MM.1S (cell line): ENCODE measurements around the gene TOGARAM2.

Experiments used
- DNase-seq: peaks from one replicate; pipeline ENCODE4 v3.0.0-alpha.2; 2015
- H2AFZ ChIP-seq: fragments of 300-600 bp; sonication (generic); 2 replicates; pipeline ENCODE4 v1.6.0; 2016; ENCODE audit warnings: antibody characterized with exemption, low read length
- H3F3A ChIP-seq: fragments of 300-600 bp; sonication (generic); 2 replicates; pipeline ENCODE4 v1.6.1; 2016; ENCODE audit warnings: mild to moderate bottlenecking, antibody characterized with exemption, low read length, moderate library complexity, mixed read lengths; ENCODE audit not compliant: insufficient read depth
- H3K27ac ChIP-seq: fragments of 300-600 bp; sonication (generic); 2 replicates; pipeline ENCODE4 v1.5.1; 2016; ENCODE audit warnings: mild to moderate bottlenecking, low read length
- H3K27me3 ChIP-seq: fragments of 300-600 bp; sonication (generic); replicated peaks from 2 replicates; pipeline ENCODE4 v1.6.0; 2016; ENCODE audit warnings: low read length; ENCODE audit not compliant: insufficient read depth
- H3K36me3 ChIP-seq: fragments of 300-600 bp; sonication (generic); replicated peaks from 2 replicates; pipeline ENCODE4 v1.6.1; 2016; ENCODE audit warnings: mild to moderate bottlenecking, low read length, mixed read lengths; ENCODE audit not compliant: insufficient read depth
- H3K4me1 ChIP-seq: fragments of 300-600 bp; sonication (generic); 2 replicates; pipeline ENCODE4 v1.6.1; 2016; ENCODE audit warnings: low read length, mixed read lengths
- H3K4me2 ChIP-seq: fragments of 300-600 bp; sonication (generic); 2 replicates; pipeline ENCODE4 v1.6.0; 2016; ENCODE audit warnings: low read depth, low read length
- H3K4me3 ChIP-seq: fragments of 300-600 bp; sonication (generic); 2 replicates; pipeline ENCODE4 v1.5.1; 2016; ENCODE audit warnings: low read length, mixed read lengths
- H3K79me2 ChIP-seq: fragments of 300-600 bp; sonication (generic); 2 replicates; pipeline ENCODE4 v1.6.1; 2016; ENCODE audit warnings: mixed run types, low read length, mixed read lengths
- H3K9ac ChIP-seq: fragments of 300-600 bp; sonication (generic); 2 replicates; pipeline ENCODE4 v1.6.1; 2016; ENCODE audit warnings: low read length, mixed read lengths
- H3K9me2 ChIP-seq: fragments of 300-600 bp; sonication (generic); replicated peaks from 2 replicates; pipeline ENCODE4 v1.6.1; 2016; ENCODE audit warnings: mild to moderate bottlenecking, low read length, mixed read lengths; ENCODE audit not compliant: insufficient read depth
- H3K9me3 ChIP-seq: fragments of 300-600 bp; sonication (generic); replicated peaks from 2 replicates; pipeline ENCODE4 v1.6.1; 2016; ENCODE audit warnings: mild to moderate bottlenecking, low read length, mixed read lengths; ENCODE audit not compliant: insufficient read depth
- H4K20me1 ChIP-seq: fragments of 300-600 bp; sonication (generic); 2 replicates; pipeline ENCODE4 v1.6.1; 2016; ENCODE audit warnings: mild to moderate bottlenecking, low read length, moderate library complexity, mixed read lengths; ENCODE audit not compliant: insufficient read depth
- CTCF ChIP-seq: fragments of 300-600 bp; sonication (generic); IDR thresholded peaks from 2 replicates; pipeline ENCODE4 v1.5.1; 2016; ENCODE audit warnings: antibody characterized with exemption, low read length, mixed read lengths
- EZH2 ChIP-seq: fragments of 300-600 bp; sonication (generic); optimal IDR thresholded peaks from 2 replicates; pipeline ENCODE3; 2017; ENCODE audit warnings: low read depth, mild to moderate bottlenecking, antibody characterized with exemption, low read length, mixed read lengths
- EZH2phosphoT487 ChIP-seq: fragments of 300-600 bp; sonication (generic); IDR thresholded peaks from 2 replicates; pipeline ENCODE4 v1.6.1; 2018; ENCODE audit warnings: antibody characterized with exemption, low read length

The TOGARAM2 gene

GRCh38 chr2:29059624-29060023 is 78.5 kb downstream of the TOGARAM2 start:
- Histone ChIP-seq H3K9me3 (no peaks in the 10 kb centered on the region), H2AFZ (no peak overlapping the region), H3K4me3 (no peak overlapping the region), H3F3A (no peaks in the 10 kb centered on the region), H3K27me3 (no peaks in the 10 kb centered on the region), H3K4me1 (no peaks in the 10 kb centered on the region), H3K9me2 (no peaks in the 10 kb centered on the region), H4K20me1 (no peaks in the 10 kb centered on the region), H3K4me2 (no peak overlapping the region), H3K79me2 (no peaks in the 10 kb centered on the region), H3K27ac (no peak overlapping the region), H3K9ac (no peak overlapping the region), H3K36me3 (no peaks in the 10 kb centered on the region)
- no peak for TF ChIP-seq EZH2phosphoT487
- TF ChIP-seq EZH2: no peak
- no peak for TF ChIP-seq CTCF
- DNase-seq: no peak

- DNase-seq: no peak
- no peaks in the 10 kb centered on the region for H3K36me3 ChIP-seq
- no peaks in the 10 kb centered on the region for H3K79me2 ChIP-seq
- H3K4me2 ChIP-seq: no peak overlapping the region
- no peaks in the 10 kb centered on the region for H3F3A ChIP-seq
- H3K27ac ChIP-seq: no peak overlapping the region
- no peak overlapping the region for H3K9ac ChIP-seq
- TF ChIP-seq CTCF (no peak), EZH2phosphoT487 (no peak), EZH2 (no peak)
- H2AFZ ChIP-seq: no peak overlapping the region
- no peaks in the 10 kb centered on the region for H3K4me1 ChIP-seq
- H3K9me3 ChIP-seq: no peaks in the 10 kb centered on the region
- no peaks in the 10 kb centered on the region for H4K20me1 ChIP-seq
- no peak overlapping the region for H3K4me3 ChIP-seq
- no peaks in the 10 kb centered on the region for H3K27me3 ChIP-seq
- H3K9me2 ChIP-seq: no peaks in the 10 kb centered on the region
Observed at GRCh38 chr2:29060441-29060840, 79.3 kb downstream of the TOGARAM2 start.

GRCh38 chr2:29061176-29061575 is 80.1 kb downstream of the TOGARAM2 start:
- no peaks in the 10 kb centered on the region for H3K27me3 ChIP-seq

More at GRCh38 chr2:29061176-29061575, 80.1 kb downstream of the TOGARAM2 start:
- TF ChIP-seq EZH2: no peak
- no peak for TF ChIP-seq CTCF
- TF ChIP-seq EZH2phosphoT487: no peak
- H3K79me2 ChIP-seq: no peaks in the 10 kb centered on the region
- no peak overlapping the region for H2AFZ ChIP-seq
- no peaks in the 10 kb centered on the region for H3K9me3 ChIP-seq
- H3K4me1 ChIP-seq: no peaks in the 10 kb centered on the region
- no peak overlapping the region for H3K27ac ChIP-seq
- H3K9me2 ChIP-seq: no peaks in the 10 kb centered on the region
- no peaks in the 10 kb centered on the region for H3F3A ChIP-seq
- no peaks in the 10 kb centered on the region for H4K20me1 ChIP-seq
- H3K9ac ChIP-seq: no peak overlapping the region
- DNase-seq: no peak
- H3K4me3 ChIP-seq: no peak overlapping the region
- H3K36me3 ChIP-seq: no peaks in the 10 kb centered on the region
- no peak overlapping the region for H3K4me2 ChIP-seq
